Measurements from ENCODE around the gene GOLGA6D.
"Not testable (repeated sequence)": the region's sequence is repeated elsewhere in the genome, so short reads cannot be mapped to it uniquely, and the experiment has no call there.

Gene GOLGA6D, protein sequence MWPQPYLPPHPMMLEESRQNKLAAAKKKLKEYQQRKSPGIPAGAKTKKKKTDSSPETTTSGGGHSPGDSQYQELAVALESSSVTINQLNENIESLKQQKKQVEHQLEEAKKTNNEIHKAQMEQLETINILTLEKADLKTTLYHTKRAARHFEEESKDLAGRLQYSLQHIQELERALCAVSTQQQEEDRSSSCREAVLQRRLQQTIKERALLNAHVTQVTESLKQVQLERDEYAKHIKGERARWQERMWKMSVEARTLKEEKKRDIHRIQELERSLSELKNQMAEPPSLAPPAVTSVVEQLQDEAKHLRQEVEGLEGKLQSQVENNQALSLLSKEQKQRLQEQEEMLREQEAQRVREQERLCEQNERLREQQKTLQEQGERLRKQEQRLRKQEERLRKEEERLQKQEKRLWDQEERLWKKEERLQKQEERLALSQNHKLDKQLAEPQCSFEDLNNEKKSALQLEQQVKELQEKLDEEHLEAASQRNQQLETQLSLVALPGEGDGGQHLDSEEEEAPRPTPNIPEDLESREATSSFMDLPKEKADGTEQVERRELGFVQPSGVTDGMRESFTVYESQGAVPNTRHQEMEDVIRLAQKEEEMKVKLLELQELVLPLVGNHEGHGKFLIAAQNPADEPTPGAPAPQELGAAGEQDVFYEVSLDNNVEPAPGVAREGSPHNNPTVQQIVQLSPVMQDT

DNA sequence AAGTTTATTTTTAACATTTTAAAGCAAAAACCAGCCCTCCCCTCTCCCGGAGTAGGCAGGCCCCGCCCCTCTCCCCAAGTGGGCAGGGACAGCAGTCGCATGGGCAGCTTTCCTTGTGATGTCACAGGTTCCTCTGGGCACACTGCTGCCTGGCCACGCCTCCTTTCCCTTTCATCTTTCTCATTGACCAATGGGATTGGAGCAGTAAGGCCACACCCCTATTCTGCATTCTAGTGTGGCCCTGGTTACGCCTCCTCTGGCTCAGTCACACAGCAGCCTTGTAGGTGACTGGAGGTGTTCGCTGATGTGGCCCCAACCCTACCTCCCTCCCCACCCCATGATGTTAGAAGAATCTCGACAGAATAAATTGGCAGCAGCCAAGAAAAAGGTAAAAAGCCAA, at the start of gene GOLGA6D:
TSS of gene GOLGA6D (plus strand) at position 264 of the 400 bp plus-strand sequence. CDS start at position 305, 41 bp downstream.
- DNase-seq (ENCODE audit: extremely low read depth in 1 of 2, low read depth in 1 of 2) = not testable (repeated sequence)

DNA sequence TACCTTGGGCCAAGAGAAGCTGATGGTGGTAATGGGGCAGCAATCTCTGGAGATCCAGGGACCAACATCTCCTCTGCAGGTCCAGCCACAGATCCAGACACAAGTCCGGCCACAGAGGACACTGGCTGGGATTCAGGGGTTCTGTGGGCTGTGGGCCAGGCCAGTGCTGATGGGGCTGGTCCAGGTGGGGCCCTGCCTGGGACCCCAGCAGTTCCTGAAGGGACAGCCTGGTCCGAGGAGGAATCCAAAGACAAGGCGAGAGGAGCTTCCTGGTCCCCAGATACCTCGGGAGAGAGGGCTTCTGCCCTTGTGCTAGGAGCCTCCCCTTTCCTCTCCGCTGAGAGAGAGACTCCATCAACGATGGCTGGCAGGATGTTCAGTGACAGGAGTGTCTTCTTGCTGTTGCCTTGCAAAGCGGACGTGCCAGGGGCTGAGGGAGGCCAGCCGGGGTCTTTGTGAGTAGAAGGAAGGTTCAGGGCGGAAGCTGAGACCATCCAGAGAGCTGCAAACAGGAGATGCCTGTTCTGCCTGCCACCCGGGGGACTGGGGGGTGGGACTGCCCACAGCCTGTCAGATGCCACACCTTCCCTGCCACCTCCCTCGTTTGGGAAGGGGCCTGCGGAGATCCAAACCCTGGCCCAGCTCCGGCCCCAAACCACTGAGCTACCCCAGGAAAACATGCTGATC, 49.0 kb upstream of the GOLGA6D start:
- DNase-seq (ENCODE audit: extremely low read depth in 1 of 2, low read depth in 1 of 2) = no peak

DNA sequence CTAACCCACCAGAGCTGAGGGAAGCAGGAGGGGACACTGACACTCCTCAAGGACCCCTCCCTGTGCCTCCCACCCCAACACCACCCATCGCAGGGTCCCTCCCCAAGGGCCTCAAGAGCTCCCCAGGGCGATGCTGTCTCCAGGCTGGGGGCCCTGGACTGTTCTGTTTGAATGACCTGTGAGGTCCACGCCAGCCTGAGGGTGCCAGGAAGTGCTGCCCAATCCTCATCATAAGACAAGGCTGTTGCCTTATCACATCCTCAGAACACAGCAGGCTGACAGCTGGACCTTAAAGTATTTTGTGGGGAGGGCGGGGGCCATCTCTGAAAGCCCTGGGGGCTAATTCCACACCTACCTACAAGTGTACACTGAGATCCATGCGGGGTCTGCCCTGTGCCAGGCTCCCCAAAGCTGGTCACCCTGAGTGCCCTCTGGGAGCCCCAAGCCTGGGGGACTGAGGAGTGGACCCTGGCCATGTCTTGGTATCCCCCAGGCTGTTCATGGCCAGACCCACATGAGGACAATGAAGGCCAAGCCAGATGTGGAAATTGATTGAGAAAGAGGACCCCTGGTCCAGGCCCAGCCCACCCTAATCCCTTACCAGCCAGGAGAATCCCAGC, 48.3 kb upstream of the GOLGA6D start:
- DNase-seq (ENCODE audit: extremely low read depth in 1 of 2, low read depth in 1 of 2) = no peak

DNA sequence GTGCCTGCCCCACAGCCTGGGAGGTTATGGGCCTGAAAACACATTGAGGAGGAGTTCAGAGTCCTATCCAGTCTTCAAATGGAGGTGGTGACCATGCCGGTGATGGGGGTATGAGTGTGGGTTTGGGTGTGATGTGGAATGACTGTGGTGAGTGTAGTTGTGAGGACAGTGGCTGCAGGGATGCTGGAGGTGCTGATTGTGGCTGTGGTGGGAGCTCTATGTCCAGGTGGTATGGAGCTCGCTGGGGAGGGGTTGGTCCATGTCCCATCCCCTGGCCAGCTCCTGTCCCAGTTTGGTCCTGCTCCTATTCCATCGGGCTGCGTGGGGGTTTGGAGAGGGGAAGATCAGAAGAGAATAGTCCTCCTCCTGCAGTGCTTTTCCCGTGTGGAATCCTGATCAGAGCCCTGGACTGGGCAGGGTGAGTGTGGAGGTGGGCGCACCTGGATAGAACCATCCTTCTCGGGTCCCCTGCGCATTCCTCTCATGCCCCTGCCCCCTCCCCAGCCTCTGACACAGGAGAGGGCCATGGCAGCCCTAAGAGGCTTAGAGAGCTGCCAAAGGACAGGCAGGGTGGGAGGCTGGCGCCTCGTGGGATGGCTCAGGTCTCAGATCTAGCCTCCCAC, 47.5 kb upstream of the GOLGA6D start:
- no peak for DNase-seq (ENCODE audit: extremely low read depth in 1 of 2, low read depth in 1 of 2)

DNA sequence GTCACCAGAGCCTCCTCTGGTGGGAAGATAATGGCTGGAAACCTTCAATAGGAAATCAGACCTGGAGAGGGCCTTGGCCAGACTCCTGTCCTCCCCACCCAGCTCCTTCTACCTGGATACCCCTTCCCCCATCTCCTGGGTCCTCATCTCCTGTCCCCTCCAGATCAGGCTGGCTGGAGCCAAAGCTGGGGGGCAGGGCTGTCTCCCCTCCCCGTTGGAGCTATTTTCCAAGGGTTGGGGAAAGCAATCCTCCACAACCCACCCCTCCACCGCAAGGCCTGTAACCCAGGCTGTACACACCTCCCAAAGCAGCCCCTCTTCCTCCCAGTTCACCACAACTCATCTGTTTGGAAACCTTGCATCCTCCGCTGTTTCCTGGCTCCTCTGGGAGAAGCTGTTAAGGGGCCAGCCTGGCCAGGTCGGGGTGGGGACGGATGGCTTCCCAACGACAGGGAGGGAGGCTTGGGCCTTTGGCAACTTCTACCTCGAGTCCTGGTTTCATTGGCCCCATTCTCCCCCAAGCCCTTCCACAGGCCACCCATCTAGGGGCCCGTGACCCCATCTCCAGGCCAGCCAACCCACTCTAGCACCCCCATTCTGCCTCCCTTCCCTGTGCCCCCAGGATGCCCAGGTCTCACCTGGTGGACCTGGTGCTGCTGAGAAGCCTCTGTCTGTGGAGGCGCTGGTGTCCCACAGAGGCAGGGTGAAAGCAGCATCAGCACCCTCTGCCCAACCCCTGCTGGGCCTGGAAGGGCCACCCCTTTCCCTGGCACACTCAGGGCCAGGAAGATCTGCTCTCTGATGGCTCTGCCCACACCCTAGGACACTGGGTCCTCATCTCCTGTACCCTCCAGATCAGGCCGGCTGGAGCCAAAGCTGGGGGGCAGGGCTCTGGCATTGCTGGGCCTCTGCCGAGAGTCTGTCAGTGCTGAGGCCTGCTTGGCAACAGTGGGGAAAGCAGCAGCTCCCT, 46.6 kb upstream of the GOLGA6D start:
- no peak for DNase-seq (ENCODE audit: extremely low read depth in 1 of 2, low read depth in 1 of 2)

DNA sequence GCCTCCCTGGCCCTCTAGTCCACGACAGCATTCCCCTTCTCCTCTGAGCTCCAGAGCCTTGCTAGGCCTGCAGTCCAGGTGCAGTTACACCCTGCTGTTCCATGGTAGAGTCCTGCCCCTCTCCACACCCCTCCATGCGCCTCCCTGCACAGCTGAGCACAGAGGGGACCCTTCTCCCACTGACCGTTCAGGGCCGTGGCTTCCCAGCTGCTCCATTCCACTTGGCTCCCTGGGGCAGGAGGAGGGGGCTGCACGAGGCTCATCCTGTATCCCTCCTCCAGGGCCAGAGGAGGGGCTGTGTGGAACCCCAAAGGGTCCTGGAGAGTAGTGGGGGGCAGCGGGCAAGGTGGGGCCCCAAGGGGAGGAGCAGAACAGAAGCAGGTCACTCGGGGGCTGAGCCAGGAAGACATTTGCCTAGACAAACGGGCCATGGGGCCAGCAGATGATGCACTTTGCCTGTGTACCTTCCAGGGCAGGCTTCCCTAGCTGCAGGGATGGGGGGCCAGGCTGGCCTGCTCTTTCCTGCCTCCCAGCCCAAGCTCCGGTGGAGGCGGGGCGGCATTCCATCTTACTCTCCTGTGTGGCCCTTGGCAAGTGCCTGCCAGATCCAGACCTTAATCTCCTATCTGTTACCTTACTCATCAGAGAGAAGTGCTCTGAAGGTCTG, 45.2 kb upstream of the GOLGA6D start:
- no peak for DNase-seq (ENCODE audit: extremely low read depth in 1 of 2, low read depth in 1 of 2)

DNA sequence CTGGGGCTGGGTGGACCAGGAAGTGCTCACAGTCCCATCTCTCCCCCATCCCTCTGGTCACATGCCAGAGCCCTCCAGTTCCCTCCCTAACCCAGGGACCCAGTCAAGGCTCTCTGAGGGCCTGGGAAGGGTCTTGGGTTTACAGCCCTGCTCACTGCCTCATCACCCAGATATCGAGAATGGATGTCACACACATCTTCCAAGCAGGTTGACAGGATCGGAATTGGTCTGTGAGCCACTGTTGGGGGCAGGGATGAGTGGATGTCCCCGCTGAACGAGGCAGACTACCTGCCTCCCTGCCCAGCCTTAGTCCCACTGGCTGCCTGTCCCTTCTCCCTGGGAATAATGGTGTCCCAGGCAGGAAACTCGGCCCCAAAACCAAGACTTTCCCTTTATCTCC, 44.5 kb upstream of the GOLGA6D start:
- DNase-seq (ENCODE audit: extremely low read depth in 1 of 2, low read depth in 1 of 2) = no peak

DNA sequence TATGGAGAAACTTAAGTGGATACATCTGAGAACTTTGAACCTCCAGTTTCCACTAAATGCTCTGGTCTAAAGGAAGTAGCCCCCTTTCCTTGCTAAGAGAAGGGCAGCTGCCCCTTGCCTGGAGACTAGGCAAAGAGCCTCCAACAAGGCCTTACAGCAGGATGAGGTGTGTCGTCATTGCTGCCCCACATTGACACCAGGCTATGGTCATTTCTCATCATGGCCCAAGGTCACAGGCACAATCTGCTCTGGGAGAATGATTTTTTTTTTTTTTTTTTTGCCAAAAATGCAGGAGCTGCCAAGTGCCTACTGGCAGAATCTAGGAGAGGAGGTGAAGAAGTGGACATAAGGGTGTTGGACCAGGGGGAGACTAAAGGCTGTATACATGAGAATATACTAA, 36.9 kb upstream of the GOLGA6D start:
- not testable (repeated sequence) for DNase-seq (ENCODE audit: extremely low read depth in 1 of 2, low read depth in 1 of 2)

DNA sequence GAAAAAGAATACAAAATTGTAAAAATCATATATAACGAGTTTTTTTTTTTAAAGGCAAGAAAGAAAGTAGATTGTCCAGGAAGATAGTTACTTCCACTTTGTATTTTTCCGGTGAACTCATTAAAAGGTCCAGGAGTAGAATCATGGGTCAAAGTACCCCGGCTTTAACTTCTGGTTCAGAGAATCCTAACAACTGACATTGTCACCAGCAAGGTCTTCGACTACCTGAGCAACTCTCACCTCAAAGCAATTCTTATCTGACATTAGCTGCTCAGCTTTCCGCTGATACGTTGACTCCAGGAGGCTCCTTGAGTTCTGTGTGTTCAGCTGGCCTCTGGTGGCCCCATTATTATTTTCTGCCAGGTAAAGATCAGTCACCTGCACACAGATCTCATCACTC, 33.6 kb upstream of the GOLGA6D start:
- not testable (repeated sequence) for DNase-seq (ENCODE audit: extremely low read depth in 1 of 2, low read depth in 1 of 2)

DNA sequence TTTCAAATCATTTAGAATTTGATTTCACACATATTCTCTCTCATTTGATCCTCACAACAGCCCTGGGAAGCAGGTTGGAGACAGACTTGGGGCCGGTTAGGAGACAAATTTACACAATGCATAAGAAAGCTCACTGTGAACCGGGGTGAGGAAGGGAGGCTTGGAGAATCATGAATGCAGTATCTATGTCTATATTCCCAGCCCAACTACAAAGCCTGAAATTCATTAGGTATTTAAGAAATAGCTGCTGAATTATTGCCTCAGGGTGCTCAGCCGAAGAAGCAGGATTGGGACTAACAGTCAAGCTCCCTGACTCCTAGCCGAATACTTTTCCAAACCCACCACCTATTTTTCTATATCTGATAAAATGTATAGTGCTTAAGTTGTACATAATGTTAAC, 32.9 kb upstream of the GOLGA6D start:
- no peak for DNase-seq (ENCODE audit: extremely low read depth in 1 of 2, low read depth in 1 of 2)

DNA sequence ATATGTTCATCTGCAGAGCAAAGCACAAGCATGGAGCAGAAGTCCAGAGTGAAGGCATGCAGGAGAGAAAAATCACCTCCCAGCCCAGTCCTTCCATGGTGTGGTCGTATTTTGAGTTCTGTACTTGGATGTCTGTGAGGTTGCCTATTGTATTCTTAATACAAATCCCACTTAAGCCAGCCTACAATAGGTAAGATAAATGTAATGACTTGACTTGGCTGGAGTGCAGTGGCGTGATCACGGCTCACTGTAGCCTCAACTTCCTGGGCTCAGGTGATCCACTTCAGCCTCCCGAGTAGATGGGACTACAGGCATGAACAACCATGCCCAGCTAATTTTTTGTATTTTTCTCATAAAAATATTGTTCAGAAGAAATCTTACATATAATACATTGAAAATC, 31.3 kb upstream of the GOLGA6D start:
- not testable (repeated sequence) for DNase-seq (ENCODE audit: extremely low read depth in 1 of 2, low read depth in 1 of 2)

DNA sequence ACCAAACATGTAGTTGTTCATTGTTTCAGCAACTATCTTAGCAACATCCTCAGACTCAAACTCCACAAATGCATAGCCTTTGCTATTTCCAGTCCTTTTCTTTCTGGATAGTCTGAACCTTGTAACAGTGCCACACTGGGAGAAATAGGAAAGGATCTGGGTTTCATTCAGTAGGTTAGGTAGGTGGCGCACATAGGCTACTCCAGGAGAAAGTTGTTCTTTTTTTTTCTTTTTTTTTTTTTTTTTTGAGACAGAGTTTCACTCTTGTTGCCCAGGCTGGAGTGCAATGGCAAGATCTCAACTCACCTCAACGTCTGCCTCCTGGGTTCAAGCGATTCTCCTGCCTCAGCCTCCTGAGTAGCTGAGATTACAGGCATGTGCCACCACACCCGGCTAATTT, 30.4 kb upstream of the GOLGA6D start:
- DNase-seq (ENCODE audit: extremely low read depth in 1 of 2, low read depth in 1 of 2) = not testable (repeated sequence)

DNA sequence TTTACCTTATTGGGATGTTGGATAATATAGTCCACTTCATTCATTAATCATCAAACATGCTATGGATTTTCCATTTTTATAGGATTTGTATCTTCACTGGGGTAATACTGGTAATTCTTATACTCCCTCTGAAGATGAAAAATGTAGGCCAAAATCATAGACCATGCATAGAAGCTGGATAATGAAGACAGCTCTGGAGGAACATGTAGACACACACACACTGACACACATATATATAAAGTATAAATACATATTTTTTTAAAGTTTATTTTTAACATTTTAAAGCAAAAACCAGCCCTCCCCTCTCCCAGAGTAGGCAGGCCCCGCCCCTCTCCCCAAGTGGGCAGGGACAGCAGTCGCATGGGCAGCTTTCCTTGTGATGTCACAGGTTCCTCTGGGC, 24.6 kb upstream of the GOLGA6D start, which contains the start of gene GOLGA6C:
TSS of gene GOLGA6C (plus strand) at position 301 of the 400 bp plus-strand sequence. CDS start 265 bp downstream, outside the sequence.
- DNase-seq (ENCODE audit: extremely low read depth in 1 of 2, low read depth in 1 of 2) = not testable (repeated sequence)

DNA sequence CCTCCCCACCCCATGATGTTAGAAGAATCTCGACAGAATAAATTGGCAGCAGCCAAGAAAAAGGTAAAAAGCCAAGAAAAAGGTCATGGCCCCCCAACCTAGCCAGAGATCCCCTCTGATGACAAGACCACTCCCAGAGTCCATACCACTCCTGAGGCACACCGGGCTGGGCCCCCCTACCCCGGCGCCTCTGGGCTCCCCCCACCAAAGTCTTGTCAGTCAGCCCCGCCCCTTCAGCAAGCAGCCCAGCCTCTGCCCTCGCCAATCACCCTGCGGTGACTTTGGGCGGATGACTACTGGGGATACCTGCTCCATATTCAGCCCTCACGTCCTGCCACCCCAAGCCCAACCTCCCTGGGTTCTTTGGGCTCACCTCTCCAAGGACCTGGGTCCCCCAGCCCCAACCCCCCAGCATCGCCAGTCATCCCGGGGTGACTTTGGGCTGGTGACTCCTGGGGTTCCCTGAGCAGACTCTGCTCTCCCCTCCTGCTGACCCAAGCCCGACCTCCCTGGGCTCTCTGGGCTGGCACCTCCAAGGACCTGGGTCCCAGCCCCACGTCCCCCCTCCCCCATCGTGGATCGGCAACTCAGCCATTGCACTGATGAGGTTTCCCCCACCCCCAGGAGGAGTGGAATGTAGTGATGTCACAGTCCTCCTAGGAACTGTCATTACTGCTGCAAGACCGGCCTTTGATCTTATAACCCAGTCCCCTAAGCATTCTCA, 23.9 kb upstream of the GOLGA6D start:
- not testable (repeated sequence) for DNase-seq (ENCODE audit: extremely low read depth in 1 of 2, low read depth in 1 of 2)

DNA sequence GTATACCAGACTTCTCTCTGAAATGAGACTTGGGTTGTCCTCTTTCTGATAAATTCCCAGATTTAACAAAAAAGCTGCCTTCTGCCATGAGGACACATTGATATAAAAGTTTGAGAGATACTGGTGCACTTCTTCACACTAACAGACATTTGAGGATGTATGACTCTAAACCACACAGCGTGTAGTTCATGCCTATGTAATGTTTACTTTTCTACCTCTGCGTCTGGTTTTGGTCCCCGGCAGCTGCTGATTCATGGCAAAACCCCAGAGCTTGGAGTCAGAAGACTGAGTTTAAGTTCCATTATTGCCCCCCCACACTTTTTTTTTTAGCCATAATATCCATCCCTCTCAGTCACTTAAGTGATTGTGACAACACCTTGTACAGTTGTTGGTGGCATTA, 22.8 kb upstream of the GOLGA6D start:
- DNase-seq (ENCODE audit: extremely low read depth in 1 of 2, low read depth in 1 of 2) = not testable (repeated sequence)

DNA sequence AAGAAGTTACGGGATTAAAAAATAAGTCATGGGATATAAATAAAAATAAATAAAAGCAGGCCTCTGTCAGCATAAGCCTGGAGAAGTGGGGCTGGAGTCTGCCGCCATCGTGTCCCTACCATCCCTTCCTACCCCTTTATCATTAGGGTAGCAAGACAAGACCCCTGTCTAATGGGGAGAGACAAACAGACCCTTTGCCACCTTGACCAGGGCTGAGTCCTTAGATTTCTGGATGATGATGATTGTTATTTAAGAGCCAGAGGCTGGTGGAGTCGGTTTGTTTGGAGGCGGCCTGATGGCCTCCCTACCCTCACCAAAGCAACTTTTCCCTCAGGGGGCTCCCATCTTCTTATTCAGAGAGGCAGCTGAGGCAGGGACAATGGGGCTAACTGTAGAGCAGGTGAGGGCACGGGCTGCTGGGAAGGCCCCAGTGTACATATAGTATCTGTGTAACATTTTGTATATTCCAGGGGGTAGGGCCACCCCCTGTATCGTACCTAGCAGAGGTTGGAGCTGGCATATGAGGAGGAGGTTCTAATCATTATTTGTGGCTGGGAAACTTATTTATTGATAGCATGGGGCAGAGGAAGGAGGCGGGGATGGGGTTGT, 8.8 kb upstream of the GOLGA6D start:
- DNase-seq (ENCODE audit: extremely low read depth in 1 of 2, low read depth in 1 of 2) = not testable (repeated sequence)

DNA sequence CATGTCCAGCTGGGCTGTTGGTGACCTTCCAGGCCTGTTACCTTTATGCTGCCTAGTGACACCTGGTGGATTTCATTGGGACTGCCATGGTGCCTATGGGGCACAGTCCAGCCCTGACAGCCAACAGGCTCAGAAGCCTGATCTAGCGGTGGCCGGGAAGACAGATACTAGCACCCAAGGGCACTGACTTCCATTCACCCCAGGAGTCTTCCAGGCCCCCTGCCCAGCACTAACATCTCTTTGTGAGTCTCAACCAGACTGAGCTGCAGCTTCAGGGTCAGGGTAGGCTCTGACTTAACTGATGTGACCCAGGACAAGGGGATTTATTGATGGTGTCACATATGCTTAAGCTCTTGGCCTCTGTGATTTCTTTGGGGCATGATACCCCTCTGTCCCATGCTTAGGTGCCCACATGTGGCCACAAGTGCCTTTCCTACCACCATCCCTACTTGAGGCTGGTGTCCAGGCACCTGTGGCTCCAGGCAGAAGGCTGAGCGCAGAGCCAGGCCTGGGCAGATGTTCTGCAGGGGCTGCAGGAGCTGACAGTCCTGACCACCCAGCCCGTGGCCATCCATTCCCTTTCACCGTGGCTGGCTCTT, 8.0 kb upstream of the GOLGA6D start:
- peak; percentile 38 to 59 for DNase-seq (ENCODE audit: extremely low read depth in 1 of 2, low read depth in 1 of 2)

All from stimulated activated CD8-positive, alpha-beta memory T cell treated with anti-CD3 and anti-CD28 coated beads, Interleukin-7, amount 100 ng/mL, for 48 hours (primary cell).